Thymus (tissue), 11 donors: ENCODE results near the gene ZFX. TPM values are rescaled to one million over a fixed set of nuclear protein-coding genes. Genes with fewer than 3 reads are reported as not detected.

Source experiments
- DNase-seq, 9 donors: peaks; one replicate each; pipeline ENCODE4 v3.0.0-alpha.2; 2013; ENCODE audit warnings: low spot score in 9 of 9, low read depth in 6 of 9, missing footprints in 1 of 9
- H3K27ac ChIP-seq, 2 donors: one replicate each; pipeline ENCODE4 v1.5.1; 2013; ENCODE audit warnings: control low read depth in 1 of 2, low read depth in 1 of 2, low read length in 1 of 2, mild to moderate bottlenecking in 1 of 2, moderate library complexity in 1 of 2
- H3K27me3 ChIP-seq, 2 donors: one replicate each; pipeline ENCODE4 v1.5.1; 2013; ENCODE audit warnings: low read length in 1 of 2; ENCODE audit not compliant: control insufficient read depth in 2 of 2, insufficient read depth in 1 of 2
- H3K36me3 ChIP-seq, 2 donors: one replicate each; pipeline ENCODE4 v1.5.1; 2013; ENCODE audit warnings: low read length in 1 of 2, mild to moderate bottlenecking in 1 of 2, moderate library complexity in 1 of 2; ENCODE audit not compliant: control insufficient read depth in 2 of 2, insufficient read depth in 2 of 2
- H3K4me1 ChIP-seq, 2 donors: one replicate each; pipeline ENCODE4 v1.5.1; 2013; ENCODE audit warnings: low read length in 2 of 2; ENCODE audit not compliant: control insufficient read depth in 2 of 2, insufficient read depth in 2 of 2
- H3K4me3 ChIP-seq, 2 donors: one replicate each; pipeline ENCODE4 v1.5.1; 2013; ENCODE audit warnings: low read length in 2 of 2, control low read depth in 1 of 2, mild to moderate bottlenecking in 1 of 2
- H3K9me3 ChIP-seq, 2 donors: one replicate each; pipeline ENCODE4 v1.5.1; 2013; ENCODE audit warnings: low read length in 1 of 2, mild to moderate bottlenecking in 1 of 2; ENCODE audit not compliant: control insufficient read depth in 2 of 2, insufficient read depth in 1 of 2
- WGBS: extraction: QIAGEN DNeasy Blood & Tissue Kit; methylation state at CpG from one replicate; pipeline ENCODE4 v1.1.7; 2013; 5-methylcytosine and 5-hydroxymethylcytosine counted together
- polyA plus RNA-seq: library from polyadenylated mRNA; stranded (reverse); fragments of 200-250 nt; gene quantifications from one replicate; pipeline ENCODE4 v1.2.3, GENCODE V29; 2013
- total RNA-seq: library from RNA; stranded (reverse); fragments of 120-200 nt; gene quantifications from one replicate; pipeline ENCODE4 v1.2.4, GENCODE V29; 2013
- donor health status: healthy.

The ZFX gene
- total and polyA plus RNA-seq, 2 donors: 9.7 to 40.0 TPM

DNA sequence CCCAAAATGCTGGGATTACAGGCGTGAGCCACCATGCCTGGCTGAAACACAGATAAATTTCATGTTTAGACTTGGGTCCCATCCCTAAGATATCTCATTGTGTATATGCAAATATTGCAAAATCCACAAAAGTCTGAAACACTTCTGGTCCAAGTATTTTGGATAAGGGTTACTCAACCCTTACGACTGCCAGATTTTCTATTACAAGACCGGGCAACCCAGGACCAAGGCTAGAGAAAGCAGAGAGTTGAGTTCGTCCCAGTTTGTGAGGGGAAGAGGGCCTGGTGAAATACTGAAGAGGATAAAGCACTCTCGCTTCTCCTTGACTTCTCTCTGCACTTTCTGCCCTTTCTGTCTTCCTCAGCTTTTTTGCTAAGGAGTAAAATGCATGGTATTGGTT, 34.5 kb downstream of the ZFX start:
- no peak overlapping the region for H3K27ac ChIP-seq
- H3K9me3 ChIP-seq: no peaks in the 10 kb centered on the region
- 96% methylated on average over 5 of the region's 5 CpGs for WGBS
- H3K4me1 ChIP-seq: peaks cover 3 to 4% of the 10 kb centered on the region in 2 donors
- DNase-seq: no peak
- no peak overlapping the region for H3K4me3 ChIP-seq
- H3K27me3 ChIP-seq: no peaks in the 10 kb centered on the region
- H3K36me3 ChIP-seq: peaks cover 5 to 35% of the 10 kb centered on the region in 2 donors

GRCh38 chrX:24186483-24186882, 37.0 kb downstream of the ZFX start:
- Histone ChIP-seq H3K27ac (peak overlapping the region in 1 of 2 donors; percentile 36), H3K4me3 (no peak overlapping the region), H3K4me1 (peaks cover 3 to 4% of the 10 kb centered on the region in 2 donors), H3K9me3 (no peaks in the 10 kb centered on the region), H3K27me3 (no peaks in the 10 kb centered on the region), H3K36me3 (peaks cover 3 to 30% of the 10 kb centered on the region in 2 donors)
- peak in 5 of 9 donors; percentile 26 to 63 (median 39) for DNase-seq
- WGBS: 18% methylated on average over 4 of the region's 4 CpGs

- H3K27ac ChIP-seq: peak overlapping the region in 1 of 2 donors; percentile 36
- H3K27me3 ChIP-seq: no peaks in the 10 kb centered on the region
- WGBS: 97% methylated on average over 4 of the region's 4 CpGs
- peaks cover 3 to 26% of the 10 kb centered on the region in 2 donors for H3K36me3 ChIP-seq
- peaks cover 3 to 4% of the 10 kb centered on the region in 2 donors for H3K4me1 ChIP-seq
- no peaks in the 10 kb centered on the region for H3K9me3 ChIP-seq
- no peak for DNase-seq
- no peak overlapping the region for H3K4me3 ChIP-seq
Observed at GRCh38 chrX:24186986-24187385, 37.5 kb downstream of the ZFX start.

GRCh38 chrX:24189490-24189889, 40.0 kb downstream of the ZFX start:
- DNase-seq: no peak
- Histone ChIP-seq H3K27me3 (no peaks in the 10 kb centered on the region), H3K4me3 (no peak overlapping the region), H3K9me3 (no peaks in the 10 kb centered on the region), H3K4me1 (peaks cover 3 to 4% of the 10 kb centered on the region in 2 donors), H3K27ac (no peak overlapping the region), H3K36me3 (peaks cover 3 to 25% of the 10 kb centered on the region in 2 donors)
- WGBS: 98% methylated on average over 2 of the region's 2 CpGs

DNA sequence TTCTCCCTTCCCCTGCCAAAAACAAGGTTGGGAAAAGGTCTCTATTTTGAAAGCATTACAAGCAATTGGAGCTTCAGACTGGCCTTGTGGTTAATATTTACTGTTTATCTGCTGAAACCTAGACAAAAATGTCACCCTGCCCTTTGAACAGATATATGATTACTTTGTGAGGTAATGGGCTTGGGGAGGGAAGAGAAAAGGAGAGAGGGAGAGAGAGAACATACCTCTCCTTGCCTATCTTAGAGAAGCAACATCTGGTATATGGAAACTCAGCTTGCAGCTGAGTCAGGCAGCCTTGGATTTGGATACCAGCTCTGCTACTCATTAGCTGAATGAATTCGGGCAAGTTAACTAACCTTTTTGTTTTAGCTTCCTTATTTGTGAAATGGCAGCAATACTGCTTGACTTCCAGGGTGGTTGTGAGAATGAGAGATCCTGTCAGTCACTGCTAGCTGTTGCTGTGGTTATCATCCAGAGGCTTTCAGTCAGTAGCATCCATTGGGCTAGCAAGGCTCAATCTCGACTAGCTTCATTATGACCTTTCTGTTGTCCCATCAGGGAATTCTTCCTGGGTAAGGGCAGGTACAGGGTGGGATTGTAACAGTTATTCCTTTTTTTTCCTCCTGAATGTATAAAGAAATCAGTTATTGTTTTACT, 41.1 kb downstream of the ZFX start:
- Histone ChIP-seq H3K27me3 (no peaks in the 10 kb centered on the region), H3K27ac (no peak overlapping the region), H3K4me1 (peaks cover 3 to 4% of the 10 kb centered on the region in 2 donors), H3K36me3 (peaks cover 3 to 27% of the 10 kb centered on the region in 2 donors), H3K4me3 (no peak overlapping the region), H3K9me3 (no peaks in the 10 kb centered on the region)
- WGBS: 95% methylated on average over 2 of the region's 2 CpGs
- DNase-seq: no peak

GRCh38 chrX:24196509-24196908, 47.0 kb downstream of the ZFX start:
- WGBS: 100% methylated on average over 1 of the region's 1 CpG
- Histone ChIP-seq H3K4me1 (no peaks in the 10 kb centered on the region), H3K27ac (no peak overlapping the region)

GRCh38 chrX:24198101-24198500, 48.6 kb downstream of the ZFX start:
- Histone ChIP-seq H3K4me1 (no peaks in the 10 kb centered on the region), H3K27me3 (no peaks in the 10 kb centered on the region), H3K4me3 (no peak overlapping the region), H3K27ac (no peak overlapping the region), H3K9me3 (no peaks in the 10 kb centered on the region), H3K36me3 (peaks cover 4 to 12% of the 10 kb centered on the region in 2 donors)
- WGBS: 93% methylated on average over 4 of the region's 4 CpGs
- no peak for DNase-seq

More at GRCh38 chrX:24196509-24196908, 47.0 kb downstream of the ZFX start:
- no peaks in the 10 kb centered on the region for H3K9me3 ChIP-seq
- no peak overlapping the region for H3K4me3 ChIP-seq
- DNase-seq: no peak
- H3K36me3 ChIP-seq: peaks cover 0 to 17% of the 10 kb centered on the region in 2 donors
- no peaks in the 10 kb centered on the region for H3K27me3 ChIP-seq

GRCh38 chrX:24200133-24200532, 50.6 kb downstream of the ZFX start:
- 95% methylated on average over 2 of the region's 2 CpGs for WGBS
- H3K4me1 ChIP-seq: no peaks in the 10 kb centered on the region

GRCh38 chrX:24201216-24201615, 51.7 kb downstream of the ZFX start:
- Histone ChIP-seq H3K27ac (no peak overlapping the region), H3K36me3 (peaks cover 0 to 7% of the 10 kb centered on the region in 2 donors), H3K4me1 (no peaks in the 10 kb centered on the region), H3K9me3 (no peaks in the 10 kb centered on the region), H3K27me3 (no peaks in the 10 kb centered on the region), H3K4me3 (no peak overlapping the region)
- DNase-seq: no peak
- whole genome bisulfite sequencing: 95% methylated on average over 1 of the region's 1 CpG

More at GRCh38 chrX:24200133-24200532, 50.6 kb downstream of the ZFX start:
- Histone ChIP-seq H3K27ac (no peak overlapping the region), H3K36me3 (peaks cover 5 to 7% of the 10 kb centered on the region in 2 donors), H3K9me3 (no peaks in the 10 kb centered on the region), H3K27me3 (no peaks in the 10 kb centered on the region), H3K4me3 (no peak overlapping the region)
- no peak for DNase-seq
